ENCODE measurements around the gene RNF220. TPM values are rescaled to one million over a fixed set of nuclear protein-coding genes. Genes with fewer than 3 reads are reported as not detected.

Gene RNF220
- total and polyA plus RNA-seq, 2 experiments from 2014 or later, result 47.4 to 123 TPM

DNA sequence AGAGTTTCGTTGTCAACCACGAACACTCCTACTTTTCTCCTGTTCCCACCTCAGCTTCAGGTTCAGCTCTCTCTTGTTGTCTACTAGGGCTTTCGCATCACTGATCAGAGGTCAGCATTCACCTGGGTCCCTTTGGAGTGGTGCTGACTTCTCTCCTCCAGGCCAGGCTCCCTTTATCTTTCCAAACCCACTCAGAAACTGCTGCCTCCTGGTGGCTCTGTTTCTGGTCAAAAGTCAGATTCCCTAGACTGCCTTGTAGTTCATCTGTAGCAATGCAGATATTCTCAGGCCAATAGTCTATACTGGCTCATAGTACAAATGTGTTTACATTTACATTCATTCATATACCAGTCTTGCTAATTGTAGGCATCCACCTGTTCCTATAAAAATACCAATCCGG lies 43.6 kb upstream of the RNF220 start:
- TF ChIP-seq EZH2phosphoT487 (IDR thresholded peaks at IDR 0.05; ENCODE audit: insufficient read depth, low read depth), result no peak
- no peak overlapping the region for H3K4me2 ChIP-seq (ENCODE audit: unreplicated experiment)
- no peaks in the 10 kb centered on the region for H3K79me2 ChIP-seq (ENCODE audit: insufficient read depth)
- in situ Hi-C loops (cut with MboI), result no loop called here
- H3K27me3 ChIP-seq (replicated peaks; ENCODE audit: insufficient read depth), result no peaks in the 10 kb centered on the region; the same call in 1 of the 2 replicates
- H3K9me2 ChIP-seq (ENCODE audit: insufficient read depth), result no peaks in the 10 kb centered on the region
- H3K4me3 ChIP-seq, result no peak overlapping the region
- H4K20me1 ChIP-seq (ENCODE audit: insufficient read depth), result no peaks in the 10 kb centered on the region
- peak; percentile 13 for DNase-seq
- no peak overlapping the region for H2AFZ ChIP-seq
- H3K9ac ChIP-seq, result no peak overlapping the region
- H3K36me3 ChIP-seq (ENCODE audit: low read depth), result no peaks in the 10 kb centered on the region
- WGBS, 2 experiments (ENCODE audit: low coverage in 1 of 2, low lambda C conversion rate in 2 of 2, missing lambda C conversion rate in 2 of 2), result 55 to 57% methylated on average over 4 of the region's 4 CpGs
- H3K4me1 ChIP-seq (ENCODE audit: insufficient read depth), result no peaks in the 10 kb centered on the region
- no peaks in the 10 kb centered on the region for H3K9me3 ChIP-seq (ENCODE audit: low read depth)
- H3F3A ChIP-seq (ENCODE audit: insufficient read depth), result no peaks in the 10 kb centered on the region
- H3K27ac ChIP-seq, result no peak overlapping the region

DNA sequence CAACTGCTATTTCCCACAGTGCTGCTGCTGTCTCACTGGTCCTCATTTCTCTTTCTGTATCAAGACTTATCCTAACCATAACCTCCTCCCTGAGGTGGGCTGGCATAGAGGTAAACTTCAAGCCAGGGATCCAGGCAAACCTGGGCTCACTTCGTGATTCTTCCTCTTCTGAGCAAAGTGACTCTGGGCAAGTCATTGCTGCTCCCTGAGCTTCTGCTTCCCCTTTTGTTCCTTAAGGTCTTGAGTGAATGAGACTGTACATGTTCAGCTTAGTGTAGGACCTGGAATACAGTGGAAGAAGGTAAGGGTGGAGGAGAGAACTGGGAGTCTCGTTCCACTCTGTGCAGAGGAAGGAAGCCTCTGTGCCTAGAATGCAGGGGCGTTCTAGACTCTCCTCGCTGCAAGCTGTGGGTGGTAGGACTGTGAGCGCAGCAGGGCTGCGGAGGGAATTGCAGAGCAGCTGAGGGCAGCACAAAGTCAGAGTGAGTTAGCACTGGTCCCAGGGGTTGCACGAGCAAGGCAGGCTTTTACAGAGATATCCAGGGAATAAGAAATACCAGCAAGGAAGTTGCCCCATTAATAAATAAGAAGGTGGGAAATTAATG lies 38.6 kb upstream of the RNF220 start:
- H3K9me3 ChIP-seq (ENCODE audit: low read depth), result no peaks in the 10 kb centered on the region
- DNase-seq, result no peak
- no peak overlapping the region for H3K4me2 ChIP-seq (ENCODE audit: unreplicated experiment)
- no peak overlapping the region for H3K27ac ChIP-seq
- no peaks in the 10 kb centered on the region for H3K79me2 ChIP-seq (ENCODE audit: insufficient read depth)
- H3K4me3 ChIP-seq, result no peak overlapping the region
- peaks cover 10% of the 10 kb centered on the region for H3K27me3 ChIP-seq (replicated peaks; ENCODE audit: insufficient read depth)
- H3K36me3 ChIP-seq (ENCODE audit: low read depth), result no peaks in the 10 kb centered on the region
- WGBS, 2 experiments (ENCODE audit: low coverage in 1 of 2, low lambda C conversion rate in 2 of 2, missing lambda C conversion rate in 2 of 2), result 51 to 53% methylated on average over 7 of the region's 7 CpGs
- H4K20me1 ChIP-seq (ENCODE audit: insufficient read depth), result no peaks in the 10 kb centered on the region
- no peaks in the 10 kb centered on the region for H3K9me2 ChIP-seq (ENCODE audit: insufficient read depth)
- TF ChIP-seq EZH2 (IDR thresholded peaks at IDR 0.05; ENCODE audit: insufficient read depth, poor library complexity, severe bottlenecking) (no peak), EZH2phosphoT487 (IDR thresholded peaks at IDR 0.05; ENCODE audit: insufficient read depth, low read depth) (no peak)
- H2AFZ ChIP-seq, result no peak overlapping the region
- H3F3A ChIP-seq (ENCODE audit: insufficient read depth), result no peaks in the 10 kb centered on the region
- H3K4me1 ChIP-seq (ENCODE audit: insufficient read depth), result no peaks in the 10 kb centered on the region
- in situ Hi-C loops (cut with MboI), result no loop called here
- no peak overlapping the region for H3K9ac ChIP-seq

DNA sequence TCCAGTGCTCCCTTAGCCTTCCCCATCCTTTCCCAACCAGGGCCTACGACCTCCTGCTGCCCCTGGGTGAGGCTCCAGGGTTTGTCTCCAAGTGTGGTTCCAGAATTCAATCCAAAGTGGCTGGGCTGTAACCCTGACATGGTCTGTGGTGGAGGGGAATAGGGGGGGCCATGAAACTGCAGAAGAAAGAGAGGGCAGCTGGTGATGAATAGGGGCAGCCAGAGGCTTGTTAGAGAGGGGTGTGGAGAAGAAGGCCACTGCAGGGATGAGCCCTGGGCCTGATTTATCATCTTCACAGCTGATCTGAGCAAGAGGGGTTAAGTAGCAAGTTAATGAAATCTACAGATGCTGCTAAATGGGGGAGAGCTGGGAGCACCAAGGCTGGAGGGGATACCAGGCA lies 37.1 kb upstream of the RNF220 start:
- no peak for DNase-seq
- no peak overlapping the region for H3K4me2 ChIP-seq (ENCODE audit: unreplicated experiment)
- H2AFZ ChIP-seq, result no peak overlapping the region
- H3K9me2 ChIP-seq (ENCODE audit: insufficient read depth), result no peaks in the 10 kb centered on the region
- no peaks in the 10 kb centered on the region for H3K9me3 ChIP-seq (ENCODE audit: low read depth)
- no peaks in the 10 kb centered on the region for H3K79me2 ChIP-seq (ENCODE audit: insufficient read depth)
- no peaks in the 10 kb centered on the region for H3K36me3 ChIP-seq (ENCODE audit: low read depth)
- H3F3A ChIP-seq (ENCODE audit: insufficient read depth), result no peaks in the 10 kb centered on the region
- H3K27ac ChIP-seq, result no peak overlapping the region
- WGBS, 2 experiments (ENCODE audit: low coverage in 1 of 2, low lambda C conversion rate in 2 of 2, missing lambda C conversion rate in 2 of 2), result 8 to 35% methylated on average over 1 of the region's 1 CpG
- H4K20me1 ChIP-seq (ENCODE audit: insufficient read depth), result no peaks in the 10 kb centered on the region
- no peaks in the 10 kb centered on the region for H3K4me1 ChIP-seq (ENCODE audit: insufficient read depth)
- H3K9ac ChIP-seq, result no peak overlapping the region
- H3K4me3 ChIP-seq, result no peak overlapping the region
- peaks cover 10% of the 10 kb centered on the region for H3K27me3 ChIP-seq (replicated peaks; ENCODE audit: insufficient read depth)
- in situ Hi-C loops (cut with MboI), result no loop called here
- no peak for TF ChIP-seq EZH2phosphoT487 (IDR thresholded peaks at IDR 0.05; ENCODE audit: insufficient read depth, low read depth)
- no peak for TF ChIP-seq EZH2 (IDR thresholded peaks at IDR 0.05; ENCODE audit: insufficient read depth, poor library complexity, severe bottlenecking)

DNA sequence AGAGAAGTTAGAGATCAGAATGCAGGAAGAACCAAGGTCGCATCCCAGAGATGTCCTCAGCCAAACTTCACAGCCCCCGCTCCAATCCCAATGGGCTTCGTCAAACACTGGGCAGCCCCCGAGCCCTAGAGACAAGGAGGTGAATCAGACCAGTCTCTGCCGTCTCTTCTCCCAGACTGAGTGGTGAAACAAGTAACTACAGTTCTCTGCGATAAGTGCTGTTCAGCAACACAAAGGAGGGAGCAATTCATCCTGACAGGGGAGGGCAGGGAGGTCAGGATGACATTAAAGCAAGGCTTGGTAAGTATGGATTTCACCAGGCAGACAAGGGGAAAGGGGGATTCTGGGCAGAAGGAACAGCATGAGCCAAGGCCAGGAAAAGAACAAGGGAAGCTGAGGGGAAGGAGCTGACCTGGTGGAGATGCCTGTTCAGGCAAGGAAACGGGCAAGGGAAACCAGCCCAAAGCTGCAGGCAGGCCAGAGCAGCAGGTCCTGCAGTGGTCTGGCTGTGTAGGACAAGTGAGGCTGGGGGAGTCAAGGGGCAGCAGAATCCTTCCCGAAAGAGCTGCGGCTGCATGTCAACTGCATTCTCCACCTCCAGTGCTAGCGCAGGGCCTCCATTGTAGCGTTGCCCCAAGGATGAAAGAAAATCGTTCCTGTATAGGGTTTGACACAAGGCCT lies 36.4 kb upstream of the RNF220 start:
- H3K27ac ChIP-seq, result no peak overlapping the region
- H4K20me1 ChIP-seq (ENCODE audit: insufficient read depth), result no peaks in the 10 kb centered on the region
- no peak overlapping the region for H3K9ac ChIP-seq
- no peak for DNase-seq
- H3K4me2 ChIP-seq (ENCODE audit: unreplicated experiment), result no peak overlapping the region
- no peaks in the 10 kb centered on the region for H3K79me2 ChIP-seq (ENCODE audit: insufficient read depth)
- H3K9me3 ChIP-seq (ENCODE audit: low read depth), result no peaks in the 10 kb centered on the region
- H2AFZ ChIP-seq, result no peak overlapping the region
- in situ Hi-C loops (cut with MboI), result no loop called here
- no peaks in the 10 kb centered on the region for H3K9me2 ChIP-seq (ENCODE audit: insufficient read depth)
- H3K36me3 ChIP-seq (ENCODE audit: low read depth), result no peaks in the 10 kb centered on the region
- H3F3A ChIP-seq (ENCODE audit: insufficient read depth), result no peaks in the 10 kb centered on the region
- TF ChIP-seq EZH2 (IDR thresholded peaks at IDR 0.05; ENCODE audit: insufficient read depth, poor library complexity, severe bottlenecking) (no peak), EZH2phosphoT487 (IDR thresholded peaks at IDR 0.05; ENCODE audit: insufficient read depth, low read depth) (no peak)
- WGBS, 2 experiments (ENCODE audit: low coverage in 1 of 2, low lambda C conversion rate in 2 of 2, missing lambda C conversion rate in 2 of 2), result 59 to 66% methylated on average over 12 of the region's 12 CpGs
- no peak overlapping the region for H3K4me3 ChIP-seq
- no peaks in the 10 kb centered on the region for H3K4me1 ChIP-seq (ENCODE audit: insufficient read depth)
- peaks cover 10% of the 10 kb centered on the region for H3K27me3 ChIP-seq (replicated peaks; ENCODE audit: insufficient read depth)
